ENCODE results near the gene CXCR6.
"Not testable (repeated sequence)": the region's sequence is repeated elsewhere in the genome, so short reads cannot be mapped to it uniquely, and the experiment has no call there.

CXCR6 gene

GRCh38 chr3:45987368-45988291 is 44.4 kb downstream of the CXCR6 start:
- no peak for DNase-seq (ENCODE audit: low read depth, low spot score)

GRCh38 chr3:45988362-45988761 is 45.1 kb downstream of the CXCR6 start:
- no peak for DNase-seq (ENCODE audit: low read depth, low spot score)

DNA sequence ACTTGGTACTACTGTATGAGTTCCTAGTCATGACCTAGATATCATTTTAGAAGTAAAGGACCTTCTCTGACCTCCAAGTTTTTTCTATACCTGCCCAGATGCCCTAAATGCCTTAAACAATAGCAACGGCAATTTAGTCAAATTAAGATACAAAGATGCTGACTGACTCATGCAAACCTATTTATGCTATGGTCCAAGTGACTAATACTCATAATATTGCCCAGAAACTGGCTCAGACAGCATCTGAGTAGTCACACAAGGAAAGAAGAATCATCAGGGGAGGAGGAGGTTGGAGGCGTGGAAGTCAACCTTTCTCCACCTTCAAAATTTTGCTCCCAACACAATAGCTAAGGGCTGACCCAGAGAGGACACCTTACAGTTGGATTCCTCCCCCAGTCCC is 45.5 kb downstream of the CXCR6 start:
- no peak for DNase-seq (ENCODE audit: low read depth, low spot score)

DNA sequence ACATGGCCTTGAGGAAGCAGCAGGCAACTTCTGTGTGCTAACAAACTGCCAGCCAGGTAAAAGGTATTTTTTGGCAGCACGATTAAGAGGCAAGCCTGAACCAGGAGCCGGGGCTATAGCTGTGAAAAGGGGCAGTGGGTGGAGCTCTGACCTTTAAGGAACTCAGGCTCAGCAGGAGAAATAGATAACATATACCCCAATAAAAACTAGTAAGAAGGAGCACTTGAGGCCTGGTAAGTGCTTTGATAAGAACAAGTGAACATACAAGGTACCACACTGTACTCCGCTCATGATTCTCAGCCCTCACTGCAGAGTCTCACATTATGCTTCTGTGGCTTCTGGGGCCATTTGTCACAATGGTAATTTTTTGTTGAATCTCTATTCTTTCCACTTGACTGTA is 46.9 kb downstream of the CXCR6 start:
- DNase-seq (ENCODE audit: low read depth, low spot score): no peak

GRCh38 chr3:45991341-45991740 is 48.1 kb downstream of the CXCR6 start:
- DNase-seq (ENCODE audit: low read depth, low spot score): no peak

DNA sequence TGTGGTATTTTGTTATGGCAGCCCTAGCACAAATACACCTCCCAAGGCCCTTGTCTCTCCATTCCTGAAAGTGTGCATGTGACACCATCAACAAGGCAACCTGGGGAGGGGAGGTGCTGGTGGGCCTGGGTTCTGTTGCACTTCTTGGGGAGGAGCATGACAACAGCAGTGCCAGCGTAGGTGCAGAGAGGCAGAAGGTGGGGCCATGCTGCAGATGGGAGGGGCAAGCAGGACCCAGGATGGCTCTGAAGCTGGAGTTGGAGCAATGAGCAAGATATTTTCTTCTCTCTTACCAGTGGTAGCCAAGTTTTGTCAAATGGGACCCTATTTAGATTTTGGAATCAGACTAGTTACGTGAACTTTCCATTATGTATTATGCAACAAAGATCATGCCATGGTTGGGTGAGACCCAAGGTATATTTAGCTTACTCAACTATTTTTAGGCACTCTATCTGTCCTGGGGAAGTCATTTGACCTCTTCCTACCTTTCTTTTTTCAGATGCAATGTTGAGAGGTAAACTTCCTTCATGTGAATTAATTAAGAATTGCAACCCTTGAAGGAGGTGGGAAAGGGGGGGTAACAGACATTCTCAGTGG is 49.0 kb downstream of the CXCR6 start:
- no peak for DNase-seq (ENCODE audit: low read depth, low spot score)

DNA sequence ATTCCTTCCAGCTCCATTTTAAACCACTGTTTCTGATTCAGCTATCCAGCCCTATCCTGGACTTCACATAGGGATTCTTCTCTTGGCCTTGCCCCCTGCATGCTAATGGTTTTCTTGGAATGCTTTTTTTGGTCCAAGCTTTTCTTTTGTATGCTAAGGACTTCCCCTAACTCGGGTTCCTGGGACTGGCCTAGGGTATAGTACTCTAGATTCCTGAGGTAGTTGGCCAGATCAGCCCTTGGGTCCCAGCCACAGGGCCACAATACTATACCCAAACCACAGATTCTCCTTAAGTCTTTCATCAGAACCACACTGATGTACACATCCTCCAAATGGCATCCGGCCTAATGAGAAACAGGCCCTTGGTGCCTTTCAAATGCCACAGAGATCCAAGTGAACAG is 49.6 kb downstream of the CXCR6 start:
- no peak for DNase-seq (ENCODE audit: low read depth, low spot score)

GRCh38 chr3:45993421-45994027 is 50.3 kb downstream of the CXCR6 start:
- DNase-seq (ENCODE audit: low read depth, low spot score): no peak

- DNase-seq (ENCODE audit: low read depth, low spot score): no peak
Measured at GRCh38 chr3:45994419-45995235, 51.4 kb downstream of the CXCR6 start.

DNA sequence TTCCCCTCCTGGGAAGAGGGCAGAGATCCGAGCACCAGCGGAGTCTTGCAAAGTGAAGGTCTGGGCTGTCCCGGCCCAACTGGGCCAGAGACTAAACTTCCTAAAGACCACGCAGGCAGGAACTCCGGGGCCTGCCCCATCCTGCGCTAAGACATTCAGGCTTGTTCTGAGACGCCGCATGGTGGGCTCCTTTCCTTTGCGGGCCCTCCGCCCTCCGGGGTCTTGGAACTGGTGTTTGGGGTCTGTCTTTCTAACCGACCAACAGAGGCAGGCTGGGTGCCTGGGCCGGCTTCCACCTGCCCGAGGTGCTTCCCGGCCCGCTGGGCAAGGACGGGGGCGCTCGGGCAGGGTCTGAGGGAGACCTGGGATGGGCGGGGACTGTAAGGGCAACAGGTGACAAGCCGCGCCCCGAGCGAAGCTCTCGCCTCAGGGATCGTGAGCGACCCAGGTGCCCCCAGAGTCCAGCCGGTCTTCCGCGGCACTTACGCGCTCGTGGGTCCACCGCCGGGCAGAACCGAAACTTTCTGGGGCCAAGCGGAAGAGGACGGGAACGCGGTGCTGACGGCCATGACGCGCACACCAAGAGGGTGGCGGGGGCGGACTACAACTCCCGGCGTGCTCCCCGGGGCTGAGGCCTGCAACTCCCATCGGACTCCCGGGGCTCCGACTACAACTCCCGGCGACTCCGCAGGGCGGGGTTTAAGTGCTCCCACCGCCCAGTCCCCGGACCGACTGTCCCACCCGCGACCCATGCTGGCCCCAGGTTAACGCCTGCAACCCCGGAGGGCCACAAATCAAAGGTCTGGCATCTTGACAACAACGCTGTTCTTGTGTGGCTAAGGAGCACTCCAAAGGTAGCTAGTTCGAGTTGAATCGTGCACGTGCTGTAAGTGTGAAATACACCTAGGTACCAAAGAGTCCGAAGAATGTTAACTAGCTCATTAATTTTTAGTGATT is 52.2 kb downstream of the CXCR6 start, which contains the start of gene FYCO1:
FYCO1 (minus strand) TSS at position 589 of the 957 bp plus-strand sequence. CDS start 10,914 bp downstream, outside the sequence.
- peak; percentile 72 for DNase-seq (ENCODE audit: low read depth, low spot score)

DNA sequence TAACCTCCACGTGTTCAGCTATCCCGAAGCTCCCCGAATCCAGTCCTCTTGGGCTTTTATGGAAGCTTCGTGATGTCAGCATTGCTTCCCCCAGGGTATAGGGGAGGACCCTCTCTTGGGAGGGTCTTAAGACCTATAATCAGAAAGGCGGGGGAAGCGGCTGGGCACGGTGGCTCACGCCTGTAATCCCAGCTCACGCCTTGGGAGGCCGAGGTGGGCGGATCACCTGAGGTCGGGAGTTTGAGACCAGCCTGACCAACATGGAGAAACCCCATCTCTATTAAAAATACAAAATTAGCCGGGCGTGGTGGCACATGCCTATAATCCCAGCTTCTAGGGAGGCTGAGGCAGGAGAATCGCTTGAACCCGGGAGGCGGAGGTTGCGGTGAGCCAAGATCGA is 54.2 kb downstream of the CXCR6 start:
- not testable (repeated sequence) for DNase-seq (ENCODE audit: low read depth, low spot score)

- DNase-seq (ENCODE audit: low read depth, low spot score): no peak
Measured at GRCh38 chr3:45997942-45998341, 54.7 kb downstream of the CXCR6 start.
